Skin epidermis (tissue), 12 donors: ENCODE measurements around the gene PGC.
"Not testable (repeated sequence)": the region's sequence is repeated elsewhere in the genome, so short reads cannot be mapped to it uniquely, and the experiment has no call there.

Experiments
- H3K27ac ChIP-seq, 21 experiments: fragments of 200-600 bp; sonication (generic) in 11 of 21; one replicate each; pipeline ENCODE4 v1.5.0; 2020; ENCODE audit warnings: mild to moderate bottlenecking in 3 of 21, inconsistent platforms in 2 of 21, moderate library complexity in 2 of 21
- H3K4me3 ChIP-seq, 7 experiments: fragments of 200-600 bp; sonication (generic) in 2 of 7; one replicate each; pipeline ENCODE4 v1.5.0; 2020; ENCODE audit warnings: inconsistent platforms in 2 of 7, mild to moderate bottlenecking in 2 of 7, moderate library complexity in 1 of 7

Gene PGC

DNA sequence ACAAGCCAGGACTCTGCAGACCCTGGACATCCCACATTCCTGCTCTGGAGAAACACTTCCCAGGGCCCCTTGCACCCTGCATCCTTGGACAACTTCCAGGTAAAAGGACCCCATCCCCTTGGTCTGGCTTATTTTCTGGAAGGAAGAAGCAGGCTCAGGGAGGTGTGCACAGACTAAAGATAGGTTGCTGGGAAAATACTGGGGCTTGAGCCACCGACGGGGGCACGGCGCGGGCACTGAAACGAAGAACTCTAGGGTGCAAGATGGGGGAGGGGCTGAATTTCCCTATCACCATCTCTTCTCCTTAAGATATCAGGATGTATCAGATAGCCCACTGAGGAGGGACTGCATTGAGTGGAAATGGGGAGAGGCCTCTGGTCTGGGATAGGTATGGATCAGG, 31.7 kb upstream of the PGC start:
- H3K27ac ChIP-seq, result peak overlapping the region in 6 of 21 experiments; percentile 53 to 79 (median 64)
- H3K4me3 ChIP-seq, result peak overlapping the region; percentile 57 to 70 (median 63)

GRCh38 chr6:41777551-41778285, 30.5 kb upstream of the PGC start:
- no peak overlapping the region for H3K4me3 ChIP-seq
- no peak overlapping the region for H3K27ac ChIP-seq

DNA sequence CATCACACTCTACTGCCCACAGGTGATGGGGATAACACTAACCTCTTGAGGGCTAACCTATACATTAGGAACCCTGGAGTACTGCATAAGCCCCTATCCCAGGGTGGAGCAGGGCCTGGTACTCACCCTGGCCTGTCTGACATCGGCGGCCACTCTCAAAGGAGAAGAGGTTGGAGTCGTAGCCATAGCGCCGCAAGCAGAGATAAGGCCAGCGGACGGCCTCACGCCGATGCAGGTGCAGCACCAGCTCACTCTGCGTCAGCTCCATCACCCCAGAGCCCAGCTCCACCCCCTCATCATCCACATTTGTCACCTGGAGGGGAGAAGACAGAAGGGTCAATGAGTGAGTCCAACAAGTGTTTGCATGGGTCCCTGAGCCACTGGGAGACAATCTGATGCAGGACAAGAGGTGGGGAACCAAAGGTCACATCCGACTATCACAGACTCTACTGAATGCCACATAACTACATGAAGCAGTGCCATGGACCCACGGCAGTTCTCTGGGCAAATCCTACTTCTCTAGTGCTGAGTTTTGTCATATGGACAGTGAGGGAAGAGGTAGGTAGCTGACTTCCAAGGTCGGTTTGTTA, 28.2 kb upstream of the PGC start:
- Histone ChIP-seq H3K4me3 (no peak overlapping the region), H3K27ac (no peak overlapping the region)

DNA sequence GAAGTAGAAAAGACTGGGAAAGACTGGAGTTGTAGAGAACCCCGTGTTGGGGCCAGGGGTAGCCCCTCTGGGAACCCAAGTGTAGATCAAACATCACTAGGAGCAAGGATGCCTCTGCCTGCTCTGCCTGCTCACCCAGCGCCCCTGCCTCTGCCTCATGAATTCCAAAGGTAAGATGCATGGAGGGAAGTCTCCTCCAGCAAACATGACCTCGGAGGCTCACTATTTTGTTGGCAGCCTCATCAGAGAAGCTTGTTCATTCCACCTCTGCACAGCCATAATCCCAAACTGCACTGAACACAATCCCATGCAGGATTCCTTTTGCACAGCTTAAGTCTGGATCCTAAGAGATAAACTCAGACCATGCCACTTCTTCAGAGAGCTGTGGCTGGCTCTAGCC, 27.6 kb upstream of the PGC start:
- H3K27ac ChIP-seq, result no peak overlapping the region

GRCh38 chr6:41771058-41771983, 24.1 kb upstream of the PGC start:
- Histone ChIP-seq H3K27ac (no peak overlapping the region), H3K4me3 (no peak overlapping the region)

More for the DNA sequence above, 27.6 kb upstream of the PGC start:
- H3K4me3 ChIP-seq, result no peak overlapping the region

DNA sequence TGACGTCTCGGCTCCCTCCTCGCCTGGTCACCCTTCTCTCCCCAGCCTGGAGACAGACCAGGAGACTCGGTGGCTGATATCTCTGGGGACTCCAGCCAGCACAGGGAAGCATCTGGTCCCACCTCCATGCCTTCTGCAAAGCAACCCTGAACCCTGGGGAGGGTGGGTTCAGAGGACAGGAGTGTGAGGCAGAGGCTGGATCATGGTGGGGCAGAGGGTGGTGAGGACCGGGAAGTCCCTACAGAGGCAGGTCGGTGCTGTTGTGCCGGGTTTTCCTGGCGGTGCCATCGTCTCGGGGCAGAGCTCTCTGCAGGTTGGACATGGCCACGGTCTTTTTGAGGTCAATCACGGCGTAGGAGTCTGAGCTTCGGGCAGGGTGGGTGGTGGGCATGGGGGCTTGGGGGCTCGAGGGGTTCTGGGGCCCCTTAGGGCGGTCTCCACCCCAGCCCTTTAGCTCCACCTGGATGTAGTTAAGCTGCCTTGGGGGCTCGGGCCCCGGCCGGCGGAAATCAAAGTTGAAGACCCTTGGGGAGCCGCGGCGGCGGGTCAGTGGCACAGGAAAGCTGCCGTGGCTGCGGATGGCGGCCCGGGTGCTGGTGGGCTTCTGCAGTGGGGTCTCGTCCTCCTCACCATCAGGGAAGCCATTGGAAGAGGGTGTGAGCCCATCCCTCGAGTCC, 23.3 kb upstream of the PGC start:
- Histone ChIP-seq H3K27ac (no peak overlapping the region), H3K4me3 (no peak overlapping the region)

DNA sequence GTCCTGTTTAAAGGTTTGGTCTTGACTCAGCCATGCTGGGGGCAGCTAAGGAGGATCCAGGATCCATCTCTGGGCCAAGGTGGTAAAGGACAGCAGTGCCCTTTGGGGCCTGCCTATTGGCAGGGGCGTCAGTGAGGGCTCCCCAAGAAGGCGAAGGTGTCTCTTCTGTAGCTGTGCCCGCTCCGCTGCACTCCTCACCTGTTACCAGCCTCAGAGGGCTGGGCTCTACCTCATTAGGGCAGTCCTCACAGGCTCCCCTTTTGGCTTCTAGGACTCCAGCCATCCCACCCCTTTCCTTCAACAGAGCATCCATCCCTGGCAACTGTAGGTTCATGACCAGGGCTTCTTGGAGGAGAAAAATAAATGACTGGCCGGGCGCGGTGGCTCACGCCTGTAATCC, 22.2 kb upstream of the PGC start:
- no peak overlapping the region for H3K4me3 ChIP-seq
- H3K27ac ChIP-seq, result no peak overlapping the region

- Histone ChIP-seq H3K27ac (peak overlapping the region in 1 of 21 experiments; percentile 16), H3K4me3 (no peak overlapping the region)
These were observed 21.5 kb upstream of the PGC start for GRCh38 chr6:41768545-41769308.

DNA sequence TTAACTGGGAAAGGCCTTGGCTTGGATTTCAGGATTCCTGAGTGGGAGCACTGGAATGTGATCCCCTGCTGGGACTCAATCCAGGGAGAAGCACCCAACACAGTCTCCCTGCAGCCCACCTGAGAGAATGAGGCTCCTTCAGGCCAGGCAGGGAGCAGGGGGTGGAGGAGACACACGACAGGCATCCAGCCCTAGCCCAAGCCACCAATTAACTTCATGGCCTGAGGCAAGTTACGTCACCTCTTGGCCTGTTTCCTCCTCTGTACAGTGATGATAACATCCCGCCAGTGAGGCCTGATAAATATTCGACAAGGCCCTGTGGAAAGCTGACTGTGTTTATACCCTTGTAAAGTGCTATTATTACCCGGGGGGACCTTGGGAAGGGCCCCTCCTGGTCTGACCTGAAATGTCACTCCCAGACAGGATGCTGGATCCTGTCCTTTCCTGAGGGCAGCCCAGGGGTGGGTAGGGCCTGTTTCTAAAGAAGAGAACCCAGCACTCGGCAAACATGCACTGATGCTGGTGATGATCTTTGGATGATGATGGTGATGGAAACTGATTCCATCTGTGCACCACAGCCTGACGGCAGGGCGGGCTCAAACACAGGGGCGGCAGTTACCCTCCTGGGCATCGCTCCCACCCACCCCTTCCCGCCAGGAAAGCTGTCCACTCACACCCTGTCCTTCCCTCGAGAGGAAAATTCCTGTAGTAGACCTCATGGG, 20.1 kb upstream of the PGC start:
- peak overlapping the region in 3 of 21 experiments; percentile 16 to 51 (median 42) for H3K27ac ChIP-seq
- H3K4me3 ChIP-seq, result no peak overlapping the region

DNA sequence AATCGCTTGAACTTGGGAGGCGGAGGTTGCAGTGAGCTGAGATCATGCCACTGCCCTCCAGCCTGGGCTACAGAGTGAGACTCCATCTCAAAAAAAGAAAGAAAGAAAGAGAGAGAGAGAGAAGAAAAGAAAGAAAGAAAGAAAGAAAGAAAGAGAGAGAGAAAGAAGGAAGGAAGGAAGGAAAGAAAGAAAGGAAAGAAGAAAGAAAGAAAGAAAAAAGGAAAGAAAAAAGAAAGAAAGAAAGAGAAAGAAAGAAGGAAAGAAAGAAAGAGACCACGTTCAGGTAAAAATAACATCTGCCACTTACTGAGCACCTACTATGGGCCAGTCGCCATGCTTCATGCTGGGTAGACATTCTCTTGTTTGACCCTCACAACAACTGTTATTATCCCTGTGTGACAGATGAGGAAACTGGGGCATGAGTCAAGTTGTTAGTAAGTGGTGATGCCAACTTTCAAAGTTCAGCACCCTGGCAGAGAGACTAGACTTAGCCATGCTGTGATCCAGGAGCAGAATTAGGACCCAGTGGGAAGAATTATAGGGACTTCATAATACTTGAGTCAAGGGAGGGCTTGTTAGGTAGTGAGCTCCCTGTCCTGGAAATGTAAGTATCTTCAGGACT, 19.0 kb upstream of the PGC start:
- H3K4me3 ChIP-seq, H3K27ac ChIP-seq: not testable (repeated sequence)

GRCh38 chr6:41763470-41763869, 16.3 kb upstream of the PGC start:
- no peak overlapping the region for H3K4me3 ChIP-seq
- H3K27ac ChIP-seq, result no peak overlapping the region

DNA sequence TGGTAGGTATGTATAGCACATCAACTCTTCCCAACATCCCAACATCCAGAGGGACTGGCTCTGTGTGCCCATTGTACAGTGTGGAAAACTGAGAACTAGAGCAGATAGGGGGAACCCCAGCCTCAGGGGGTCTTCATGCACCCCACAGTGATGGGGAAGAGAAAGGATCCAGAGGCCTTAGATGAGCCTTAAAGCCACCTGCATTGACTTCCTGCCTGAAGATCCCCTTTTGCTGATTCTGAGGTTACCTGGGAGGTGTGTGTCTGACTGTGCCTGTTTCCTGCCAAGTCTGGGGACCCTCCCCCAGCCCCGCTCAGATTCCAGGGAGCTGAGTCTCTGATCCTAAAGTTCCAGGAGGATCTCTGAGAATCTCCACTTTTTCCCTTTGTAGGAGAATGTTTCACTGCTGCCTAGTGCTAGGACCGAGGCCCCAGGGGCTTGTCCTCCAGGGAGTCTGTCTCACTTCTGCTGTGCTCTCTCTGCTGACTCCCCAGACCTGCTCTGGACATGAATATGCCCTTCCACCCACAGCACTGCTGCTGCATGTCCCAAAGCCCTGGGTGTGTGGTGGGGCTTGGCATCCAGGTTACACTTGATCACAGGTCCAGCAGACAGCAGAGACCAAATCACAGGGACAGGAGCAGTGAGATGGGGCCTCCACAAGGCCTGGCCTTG, 12.8 kb upstream of the PGC start:
- H3K4me3 ChIP-seq, result no peak overlapping the region
- no peak overlapping the region for H3K27ac ChIP-seq

GRCh38 chr6:41759106-41759904, 12.1 kb upstream of the PGC start:
- Histone ChIP-seq H3K4me3 (no peak overlapping the region), H3K27ac (no peak overlapping the region)

DNA sequence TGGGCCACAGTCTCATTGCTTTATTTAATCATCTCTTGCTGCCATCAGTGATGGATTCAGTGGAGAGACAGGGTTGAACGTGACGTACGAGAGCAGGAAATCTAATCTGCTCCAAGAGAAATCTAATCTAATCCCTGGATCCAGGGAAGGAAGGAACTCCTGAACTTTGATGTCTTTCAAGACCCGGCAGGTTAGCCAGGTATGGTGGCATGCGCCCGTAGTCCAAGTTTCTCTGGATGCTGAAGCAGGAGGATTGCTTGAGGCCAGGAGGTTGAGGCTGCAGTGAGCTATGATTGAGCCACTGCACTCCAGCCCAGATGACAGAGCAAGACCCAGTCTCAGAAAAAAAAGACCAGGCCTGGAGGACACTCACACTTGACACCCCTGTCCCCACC, 11.4 kb upstream of the PGC start:
- H3K27ac ChIP-seq, result no peak overlapping the region
- no peak overlapping the region for H3K4me3 ChIP-seq

DNA sequence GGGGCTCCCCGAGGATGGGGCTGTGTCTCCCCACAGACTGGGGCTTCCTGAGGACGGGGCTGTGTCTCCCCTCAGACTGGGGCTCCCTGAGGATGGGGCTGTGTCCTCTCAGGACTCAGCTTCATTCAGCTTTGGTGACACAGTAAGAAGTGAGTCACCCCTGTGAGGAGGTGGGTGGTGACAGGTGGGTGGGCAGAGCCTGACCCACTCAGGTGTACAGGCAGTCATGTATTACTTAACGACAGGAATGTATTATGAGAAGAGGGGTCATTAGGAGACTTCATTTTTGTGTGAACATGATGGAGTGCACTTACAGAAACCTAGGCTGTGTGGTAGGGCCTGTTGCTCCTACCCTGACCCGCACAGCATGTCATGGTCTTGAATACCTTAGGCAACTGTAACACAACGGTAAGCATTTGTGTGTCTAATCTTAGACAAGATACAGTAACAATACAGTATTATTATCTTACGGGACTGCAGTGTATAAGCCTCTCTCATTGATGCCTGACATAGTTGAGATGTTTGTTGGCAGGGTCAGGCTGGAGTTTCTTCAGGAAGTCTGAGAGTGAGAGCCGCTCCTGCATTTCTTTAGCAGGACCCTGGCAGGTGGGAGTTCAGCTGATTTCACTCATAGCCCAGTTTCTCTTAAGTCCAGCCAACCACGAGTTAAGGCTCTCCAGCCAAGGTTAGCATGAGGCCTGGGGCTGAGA, 10.9 kb upstream of the PGC start:
- H3K27ac ChIP-seq, result no peak overlapping the region
- no peak overlapping the region for H3K4me3 ChIP-seq

- Histone ChIP-seq H3K27ac (no peak overlapping the region), H3K4me3 (no peak overlapping the region)
These were observed 10.1 kb upstream of the PGC start for GRCh38 chr6:41757271-41757670.
